ENCODE data around the gene OAS3.

OAS3 gene

DNA sequence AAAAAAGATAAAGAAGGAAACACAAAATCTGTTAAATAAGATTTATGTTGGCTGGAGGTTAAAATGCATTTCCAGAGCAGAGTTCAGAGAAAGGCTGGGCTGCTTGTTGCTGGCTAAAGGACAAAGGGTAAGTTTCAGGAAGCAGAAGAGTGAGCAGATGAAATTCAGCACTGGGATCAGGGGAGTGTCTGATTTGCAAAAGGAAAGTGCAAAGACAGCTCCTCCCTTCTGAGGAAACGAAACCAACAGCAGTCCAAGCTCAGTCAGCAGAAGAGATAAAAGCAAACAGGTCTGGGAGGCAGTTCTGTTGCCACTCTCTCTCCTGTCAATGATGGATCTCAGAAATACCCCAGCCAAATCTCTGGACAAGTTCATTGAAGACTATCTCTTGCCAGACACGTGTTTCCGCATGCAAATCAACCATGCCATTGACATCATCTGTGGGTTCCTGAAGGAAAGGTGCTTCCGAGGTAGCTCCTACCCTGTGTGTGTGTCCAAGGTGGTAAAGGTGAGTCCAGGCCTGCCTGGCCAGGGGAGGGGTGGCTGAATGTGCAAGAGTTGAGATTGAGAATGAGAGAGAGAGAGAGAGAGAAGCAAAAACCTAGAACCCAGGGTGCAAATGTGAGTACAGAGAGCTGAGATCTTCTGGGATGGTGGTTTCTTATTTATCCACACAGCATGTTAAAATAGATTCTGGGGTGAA lies 31.4 kb upstream of the OAS3 start, which contains the start of gene OAS1:
Gene OAS1 (plus strand): TSS at position 251 of the 703 bp plus-strand sequence. CDS start 78 bp downstream, at position 329.
- peak within 1 kb of the TSS; percentile 91 for H2AFZ ChIP-seq (ENCODE audit: low read length)
- H3K4me2 ChIP-seq (ENCODE audit: low read depth, low read length, poor library complexity, severe bottlenecking) = peak within 1 kb of the TSS; percentile 91
- no peaks in the 10 kb centered on the region for H3F3A ChIP-seq (ENCODE audit: low read depth)
- H3K4me3 ChIP-seq (ENCODE audit: low read length, poor library complexity, severe bottlenecking) = peak within 1 kb of the TSS; percentile 76
- no peaks in the 10 kb centered on the region for H3K36me3 ChIP-seq (ENCODE audit: insufficient read depth, low read length)
- H3K4me1 ChIP-seq (ENCODE audit: insufficient read depth, low read length, poor library complexity, severe bottlenecking) = peaks cover 52% of the 10 kb centered on the region
- H3K9ac ChIP-seq (ENCODE audit: low read depth, low read length, poor library complexity, severe bottlenecking) = peak within 1 kb of the TSS; percentile 58
- no peaks in the 10 kb centered on the region for H3K9me2 ChIP-seq (replicated peaks; ENCODE audit: low read depth, low read length)
- H3K79me2 ChIP-seq (ENCODE audit: insufficient read depth, low read length) = no peaks in the 10 kb centered on the region
- no peak for TF ChIP-seq EZH2phosphoT487 (IDR thresholded peaks at IDR 0.05; ENCODE audit: borderline replicate concordance)
- TF ChIP-seq, protein P1, sequence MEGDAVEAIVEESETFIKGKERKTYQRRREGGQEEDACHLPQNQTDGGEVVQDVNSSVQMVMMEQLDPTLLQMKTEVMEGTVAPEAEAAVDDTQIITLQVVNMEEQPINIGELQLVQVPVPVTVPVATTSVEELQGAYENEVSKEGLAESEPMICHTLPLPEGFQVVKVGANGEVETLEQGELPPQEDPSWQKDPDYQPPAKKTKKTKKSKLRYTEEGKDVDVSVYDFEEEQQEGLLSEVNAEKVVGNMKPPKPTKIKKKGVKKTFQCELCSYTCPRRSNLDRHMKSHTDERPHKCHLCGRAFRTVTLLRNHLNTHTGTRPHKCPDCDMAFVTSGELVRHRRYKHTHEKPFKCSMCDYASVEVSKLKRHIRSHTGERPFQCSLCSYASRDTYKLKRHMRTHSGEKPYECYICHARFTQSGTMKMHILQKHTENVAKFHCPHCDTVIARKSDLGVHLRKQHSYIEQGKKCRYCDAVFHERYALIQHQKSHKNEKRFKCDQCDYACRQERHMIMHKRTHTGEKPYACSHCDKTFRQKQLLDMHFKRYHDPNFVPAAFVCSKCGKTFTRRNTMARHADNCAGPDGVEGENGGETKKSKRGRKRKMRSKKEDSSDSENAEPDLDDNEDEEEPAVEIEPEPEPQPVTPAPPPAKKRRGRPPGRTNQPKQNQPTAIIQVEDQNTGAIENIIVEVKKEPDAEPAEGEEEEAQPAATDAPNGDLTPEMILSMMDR (conservative IDR thresholded peaks at IDR 0.05; ENCODE audit: low read length) = no peak
- no peaks in the 10 kb centered on the region for H4K20me1 ChIP-seq (ENCODE audit: insufficient read depth, low read length, poor library complexity, severe bottlenecking)
- H3K9me3 ChIP-seq (ENCODE audit: insufficient read depth, low read depth, low read length) = no peaks in the 10 kb centered on the region
- H3K27me3 ChIP-seq (ENCODE audit: insufficient read depth, low read length, poor library complexity, severe bottlenecking) = no peaks in the 10 kb centered on the region

DNA sequence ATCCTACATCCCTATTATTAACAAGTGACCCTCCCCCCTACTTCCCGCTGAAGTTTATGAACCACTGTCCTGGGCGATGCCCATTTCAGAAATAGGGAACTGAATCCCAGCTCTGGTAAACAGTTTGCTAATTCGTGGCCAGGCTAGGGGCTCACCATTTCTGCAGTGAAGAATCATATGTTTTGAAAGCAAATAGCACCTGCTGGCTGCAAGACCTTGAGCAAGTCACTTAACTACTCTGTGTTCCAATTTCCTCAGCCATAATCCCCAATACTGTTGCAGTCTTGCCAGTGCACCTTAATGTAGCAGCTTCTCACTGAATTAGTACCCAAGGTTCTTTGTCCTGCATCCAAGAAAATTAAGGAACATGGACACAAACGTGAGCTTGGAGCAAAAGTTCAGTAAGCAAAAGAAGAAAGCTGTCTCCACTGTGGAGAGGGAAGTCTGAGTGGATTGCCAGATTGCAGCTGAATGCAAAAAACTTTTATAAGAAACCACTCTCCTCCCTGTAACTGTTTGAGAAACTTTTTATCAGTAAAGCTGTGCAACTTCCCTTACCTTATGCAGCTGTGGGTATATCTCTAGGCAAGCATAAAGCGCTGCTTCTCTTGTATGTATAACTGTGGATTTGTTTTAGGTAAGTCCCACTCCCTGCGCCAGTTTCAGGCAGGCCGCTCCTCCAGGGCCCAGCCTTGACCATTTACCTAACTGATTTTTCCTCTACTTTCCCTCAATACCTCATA lies 30.7 kb upstream of the OAS3 start:
- Histone ChIP-seq H3K79me2 (ENCODE audit: insufficient read depth, low read length) (no peaks in the 10 kb centered on the region), H3K36me3 (ENCODE audit: insufficient read depth, low read length) (no peaks in the 10 kb centered on the region), H4K20me1 (ENCODE audit: insufficient read depth, low read length, poor library complexity, severe bottlenecking) (no peaks in the 10 kb centered on the region), H3K27me3 (ENCODE audit: insufficient read depth, low read length, poor library complexity, severe bottlenecking) (no peaks in the 10 kb centered on the region), H3K4me1 (ENCODE audit: insufficient read depth, low read length, poor library complexity, severe bottlenecking) (peaks cover 46% of the 10 kb centered on the region), H3K9ac (ENCODE audit: low read depth, low read length, poor library complexity, severe bottlenecking) (peak overlapping the region; percentile 58), H3K9me2 (replicated peaks; ENCODE audit: low read depth, low read length) (no peaks in the 10 kb centered on the region), H3K4me3 (ENCODE audit: low read length, poor library complexity, severe bottlenecking) (peak overlapping the region; percentile 76), H2AFZ (ENCODE audit: low read length) (peak overlapping the region; percentile 91), H3F3A (ENCODE audit: low read depth) (no peaks in the 10 kb centered on the region), H3K9me3 (ENCODE audit: insufficient read depth, low read depth, low read length) (0 out of 2 replicates have a peak, but pooled peaks cover 4% of the 10 kb centered on the region), H3K4me2 (ENCODE audit: low read depth, low read length, poor library complexity, severe bottlenecking) (peak overlapping the region; percentile 91)
- TF ChIP-seq, protein P1 (conservative IDR thresholded peaks at IDR 0.05; ENCODE audit: low read length) = no peak
- TF ChIP-seq EZH2phosphoT487 (IDR thresholded peaks at IDR 0.05; ENCODE audit: borderline replicate concordance) = no peak

DNA sequence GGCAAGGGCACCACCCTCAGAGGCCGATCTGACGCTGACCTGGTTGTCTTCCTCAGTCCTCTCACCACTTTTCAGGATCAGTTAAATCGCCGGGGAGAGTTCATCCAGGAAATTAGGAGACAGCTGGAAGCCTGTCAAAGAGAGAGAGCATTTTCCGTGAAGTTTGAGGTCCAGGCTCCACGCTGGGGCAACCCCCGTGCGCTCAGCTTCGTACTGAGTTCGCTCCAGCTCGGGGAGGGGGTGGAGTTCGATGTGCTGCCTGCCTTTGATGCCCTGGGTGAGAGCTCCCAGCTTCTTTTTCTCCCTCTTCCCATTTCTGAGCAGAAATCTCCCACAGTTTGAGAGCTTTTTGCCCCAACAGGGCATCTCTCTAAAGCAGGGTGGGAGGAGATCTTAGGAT lies 29.7 kb upstream of the OAS3 start:
- TF ChIP-seq, protein P1 (conservative IDR thresholded peaks at IDR 0.05; ENCODE audit: low read length) = no peak
- no peak for TF ChIP-seq EZH2phosphoT487 (IDR thresholded peaks at IDR 0.05; ENCODE audit: borderline replicate concordance)
- no peaks in the 10 kb centered on the region for H4K20me1 ChIP-seq (ENCODE audit: insufficient read depth, low read length, poor library complexity, severe bottlenecking)
- H3K79me2 ChIP-seq (ENCODE audit: insufficient read depth, low read length) = no peaks in the 10 kb centered on the region
- H2AFZ ChIP-seq (ENCODE audit: low read length) = no peak overlapping the region
- H3K9ac ChIP-seq (ENCODE audit: low read depth, low read length, poor library complexity, severe bottlenecking) = no peak overlapping the region
- H3K4me1 ChIP-seq (ENCODE audit: insufficient read depth, low read length, poor library complexity, severe bottlenecking) = peaks cover 36% of the 10 kb centered on the region
- peaks cover 13% of the 10 kb centered on the region; the same call in 1 of the 2 replicates for H3K9me3 ChIP-seq (ENCODE audit: insufficient read depth, low read depth, low read length)
- H3K27me3 ChIP-seq (ENCODE audit: insufficient read depth, low read length, poor library complexity, severe bottlenecking) = no peaks in the 10 kb centered on the region
- no peaks in the 10 kb centered on the region for H3F3A ChIP-seq (ENCODE audit: low read depth)
- H3K36me3 ChIP-seq (ENCODE audit: insufficient read depth, low read length) = no peaks in the 10 kb centered on the region
- no peak overlapping the region for H3K4me3 ChIP-seq (ENCODE audit: low read length, poor library complexity, severe bottlenecking)
- H3K4me2 ChIP-seq (ENCODE audit: low read depth, low read length, poor library complexity, severe bottlenecking) = peak overlapping the region; percentile 91
- no peaks in the 10 kb centered on the region for H3K9me2 ChIP-seq (replicated peaks; ENCODE audit: low read depth, low read length)
